HepG2 (cell line): ENCODE data around the gene RBM28. TPM values are rescaled to one million over a fixed set of nuclear protein-coding genes. Genes with fewer than 3 reads are reported as not detected.

ENCODE experiments used
- ATAC-seq: fragments of 200-7000 bp; cut with Tn5 transposase; 3 replicates; pipeline ENCODE4 v1.9.1; 2020; ENCODE audit warnings: mild to moderate bottlenecking, moderate library complexity
- BruUV-seq: library from RNA; stranded (reverse); fragments of 400-500 nt; replicated peaks from 2 replicates; lab custom pipeline; 2021; lab: Mats Ljungman, UMichigan
- CTCF ChIA-PET: fragments of 300-600 bp; formaldehyde crosslinking; extraction: SDS; loops from one replicate; lab custom pipeline; 2021; ENCODE audit warnings: low total read pairs, inconsistent platforms, low intra/inter-chr PET ratio; lab: Yijun Ruan, JAX
- POLR2A ChIA-PET: fragments of 350-600 bp; sonication (Branson Sonifier 250); formaldehyde crosslinking; loops from one replicate; lab custom pipeline; 2020; ENCODE audit warnings: antibody characterized with exemption, inconsistent platforms; lab: Yijun Ruan, JAX
- DNase-seq: peaks from one replicate; pipeline ENCODE4 v3.0.0-alpha.2; 2015; ENCODE audit warnings: low spot score
- FAIRE-seq: peaks from 3 replicates; lab custom pipeline; 2011; peaks lifted over from hg19 to GRCh38; lab: Jason Lieb, UNC
- H2AFZ ChIP-seq: one replicate; pipeline ENCODE4 v1.6.1; 2011; ENCODE audit warnings: low read length, inconsistent platforms
- H3K27ac ChIP-seq: fragments of 300-600 bp; 3 replicates; pipeline ENCODE4 v1.8.0; 2011; ENCODE audit warnings: mixed run types, mild to moderate bottlenecking, mixed read lengths, low read length, inconsistent platforms; ENCODE audit not compliant: insufficient read depth; ENCODE audit errors: extremely low read length
- H3K27me3 ChIP-seq, 2 experiments: fragments of 200-600 bp in 1 of 2; 2 replicates in 1 of 2; 3 replicates in 1 of 2; pipeline versions ENCODE4 v1.6.0 to v1.8.0; 2011; ENCODE audit warnings: low read length in 2 of 2, mild to moderate bottlenecking in 2 of 2, moderate library complexity in 2 of 2, inconsistent platforms in 1 of 2; ENCODE audit not compliant: insufficient read depth in 2 of 2, control insufficient read depth in 1 of 2
- H3K36me3 ChIP-seq, 2 experiments: fragments of 200-600 bp in 1 of 2; replicated peaks in 1 of 2; 2 replicates in 1 of 2; 3 replicates in 1 of 2; pipeline versions ENCODE4 v1.5.1 to v1.8.0; 2011; ENCODE audit warnings: low read length in 2 of 2, inconsistent platforms in 1 of 2; ENCODE audit not compliant: insufficient read depth in 2 of 2, control insufficient read depth in 1 of 2
- H3K4me1 ChIP-seq: 2 replicates; pipeline ENCODE4 v1.5.1; 2012; ENCODE audit warnings: low read length, inconsistent platforms; ENCODE audit not compliant: insufficient read depth
- H3K4me2 ChIP-seq: 2 replicates; pipeline ENCODE4 v1.6.0; 2011; ENCODE audit warnings: low read depth, low read length, inconsistent platforms
- H3K4me3 ChIP-seq, 3 experiments: fragments of 200-600 bp in 1 of 3; sonication (generic), shearing (Covaris generic) in 1 of 3; replicated peaks in 1 of 3; 2 replicates each; pipeline ENCODE4 v1.5.1; 2011 to 2016; ENCODE audit warnings: low read length in 3 of 3, inconsistent platforms in 2 of 3, low read depth in 2 of 3, mild to moderate bottlenecking in 2 of 3, control low read depth in 1 of 3, mixed read lengths in 1 of 3; ENCODE audit not compliant: insufficient read depth in 1 of 3
- H3K79me2 ChIP-seq: one replicate; pipeline ENCODE4 v1.6.1; 2011; ENCODE audit warnings: low read length, inconsistent platforms; ENCODE audit not compliant: insufficient read depth
- H3K9ac ChIP-seq: 2 replicates; pipeline ENCODE4 v1.6.0; 2011; ENCODE audit warnings: mild to moderate bottlenecking, low read depth, low read length, inconsistent platforms; ENCODE audit not compliant: insufficient read depth
- H3K9me3 ChIP-seq: 2 replicates; pipeline ENCODE4 v1.5.1; 2012; ENCODE audit warnings: mild to moderate bottlenecking, low read length
- H4K20me1 ChIP-seq: 2 replicates; pipeline ENCODE4 v1.6.0; 2011; ENCODE audit warnings: inconsistent platforms, mild to moderate bottlenecking, low read length, moderate library complexity; ENCODE audit not compliant: insufficient read depth
- E2F5 ChIP-seq: sonication (generic); formaldehyde crosslinking; conservative IDR thresholded peaks from 2 replicates; pipeline ENCODE4 v1.4.0; 2020; ENCODE audit warnings: missing genetic modification reagents
- HOMEZ ChIP-seq: IDR thresholded peaks from 2 replicates; pipeline ENCODE4 v1.6.1; 2016; ENCODE audit warnings: low read depth
- ISL2 ChIP-seq: sonication (generic); formaldehyde crosslinking; IDR thresholded peaks from 2 replicates; pipeline ENCODE4 v1.5.0; 2020; ENCODE audit warnings: missing genetic modification reagents
- SP140L ChIP-seq: sonication (generic); formaldehyde crosslinking; IDR thresholded peaks from 2 replicates; pipeline ENCODE4 v1.4.0; 2020; ENCODE audit warnings: missing genetic modification reagents, borderline replicate concordance
- SRY ChIP-seq: sonication (generic); formaldehyde crosslinking; IDR thresholded peaks from 2 replicates; pipeline ENCODE4 v1.8.0; 2022; ENCODE audit warnings: mild to moderate bottlenecking, missing genetic modification reagents
- ZFP62 ChIP-seq: sonication (generic); formaldehyde crosslinking; IDR thresholded peaks from 2 replicates; pipeline ENCODE4 v1.4.0; 2020; ENCODE audit warnings: missing genetic modification reagents
- ZNF260 ChIP-seq: sonication (generic); formaldehyde crosslinking; IDR thresholded peaks from 2 replicates; pipeline ENCODE4 v1.4.0; 2020; ENCODE audit warnings: missing genetic modification reagents, low read depth, mild to moderate bottlenecking, borderline replicate concordance
- WGBS: methylation state at CpG from one replicate; pipeline ENCODE4 v1.1.6; 2017; ENCODE audit warnings: low lambda C conversion rate; 5-methylcytosine and 5-hydroxymethylcytosine counted together
- in situ Hi-C: cut with HindIII; loops from 2 replicates; pipeline ENCODE4 v1.10.0; 2017; ENCODE audit warnings: low pct_unique_long_range_greater_than_20kb; ENCODE audit not compliant: extremely low pct_ligation_motif_present
- intact Hi-C: fragments of 100-400 bp; cut with micrococcal nuclease; formaldehyde crosslinking; loops from one replicate; pipeline ENCODE4 v1.10.0; 2022; ENCODE audit not compliant: unreplicated experiment
- polyA plus RNA-seq, 8 experiments: library from polyadenylated mRNA; depleted of rRNA in 3 of 8; stranded (reverse) in 7 of 8; unstranded in 1 of 8; fragments of >200 nt; fragmentation: Illumina TruSeq in 4 of 8; extraction: Trizol in 4 of 8; gene quantifications; 2 replicates each; pipeline versions ENCODE4 v1.2.1 to v1.2.3, GENCODE V29; 2011 to 2016; ENCODE audit warnings: low read depth in 4 of 8, missing spikeins in 1 of 8, mixed read lengths in 1 of 8; ENCODE audit not compliant: insufficient read depth in 1 of 8
- total RNA-seq, 5 experiments: library from RNA; depleted of rRNA; stranded (reverse); fragments of >200 nt; fragmentation: Illumina TruSeq; extraction: Trizol; gene quantifications; 2 replicates each; pipeline ENCODE4 v1.2.3, GENCODE V29; 2016; ENCODE audit warnings: low read depth in 1 of 5
- TF ChIP-seq, protein P1 (sequence below): sonication (generic); formaldehyde crosslinking; IDR thresholded peaks from 2 replicates; pipeline ENCODE4 v1.8.1; 2023; ENCODE audit warnings: mild to moderate bottlenecking, missing genetic modification reagents

Gene RBM28
- total and polyA plus RNA-seq, 2 of the 13 experiments (the other 11 are each of a cell fraction or from before 2014, with no cell fraction given) = 20.5 to 49.0 TPM

GRCh38 chr7:128389618-128390329 is 46.1 kb upstream of the RBM28 start:
- no peak for DNase-seq
- Histone ChIP-seq H3K4me1 (peaks cover 21% of the 10 kb centered on the region; the same call in 1 of the 2 replicates), H3K27ac (no peak overlapping the region), H2AFZ (no peak overlapping the region), H3K79me2 (no peaks in the 10 kb centered on the region), H3K27me3 (0 out of 5 replicates have a peak, but pooled peaks cover 1 to 5% of the 10 kb centered on the region in 2 experiments), H3K4me3 (no peak overlapping the region), H3K9me3 (no peaks in the 10 kb centered on the region), H3K36me3 (peaks cover 0 to 4% of the 10 kb centered on the region in 2 experiments; a peak in 2 of 5 replicates), H3K4me2 (no peak overlapping the region), H4K20me1 (no peaks in the 10 kb centered on the region), H3K9ac (no peak overlapping the region)
- intact Hi-C loops = no loop called here
- TF ChIP-seq, protein P1, sequence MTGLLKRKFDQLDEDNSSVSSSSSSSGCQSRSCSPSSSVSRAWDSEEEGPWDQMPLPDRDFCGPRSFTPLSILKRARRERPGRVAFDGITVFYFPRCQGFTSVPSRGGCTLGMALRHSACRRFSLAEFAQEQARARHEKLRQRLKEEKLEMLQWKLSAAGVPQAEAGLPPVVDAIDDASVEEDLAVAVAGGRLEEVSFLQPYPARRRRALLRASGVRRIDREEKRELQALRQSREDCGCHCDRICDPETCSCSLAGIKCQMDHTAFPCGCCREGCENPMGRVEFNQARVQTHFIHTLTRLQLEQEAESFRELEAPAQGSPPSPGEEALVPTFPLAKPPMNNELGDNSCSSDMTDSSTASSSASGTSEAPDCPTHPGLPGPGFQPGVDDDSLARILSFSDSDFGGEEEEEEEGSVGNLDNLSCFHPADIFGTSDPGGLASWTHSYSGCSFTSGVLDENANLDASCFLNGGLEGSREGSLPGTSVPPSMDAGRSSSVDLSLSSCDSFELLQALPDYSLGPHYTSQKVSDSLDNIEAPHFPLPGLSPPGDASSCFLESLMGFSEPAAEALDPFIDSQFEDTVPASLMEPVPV (CRISPR knock-in tag) = no peak
- 0 out of 2 replicates have a peak, but pooled peaks have one; percentile 29 for TF ChIP-seq SRY (CRISPR knock-in tag)
- TF ChIP-seq ZFP62 (CRISPR knock-in tag) = no peak
- TF ChIP-seq HOMEZ = no peak
- no peak for TF ChIP-seq SP140L (CRISPR knock-in tag)
- no peak for TF ChIP-seq ZNF260 (CRISPR knock-in tag)
- no peak for TF ChIP-seq E2F5 (CRISPR knock-in tag)
- TF ChIP-seq ISL2 (CRISPR knock-in tag) = no peak
- ChIA-PET CTCF (interaction anchor here (1.8 kb wide), 1 partner anchor 42 kb away, joined by 9 read pairs; no protein-coding TSS in a partner anchor), POLR2A (no interaction called here)
- ATAC-seq = no peak
- no peak for FAIRE-seq
- BruUV-seq = no TSS peak
- in situ Hi-C loops = no loop called here
- WGBS = 20% methylated on average over 1 of the region's 9 CpGs
